Measurements from ENCODE around the gene SNTG2.

Gene SNTG2

DNA sequence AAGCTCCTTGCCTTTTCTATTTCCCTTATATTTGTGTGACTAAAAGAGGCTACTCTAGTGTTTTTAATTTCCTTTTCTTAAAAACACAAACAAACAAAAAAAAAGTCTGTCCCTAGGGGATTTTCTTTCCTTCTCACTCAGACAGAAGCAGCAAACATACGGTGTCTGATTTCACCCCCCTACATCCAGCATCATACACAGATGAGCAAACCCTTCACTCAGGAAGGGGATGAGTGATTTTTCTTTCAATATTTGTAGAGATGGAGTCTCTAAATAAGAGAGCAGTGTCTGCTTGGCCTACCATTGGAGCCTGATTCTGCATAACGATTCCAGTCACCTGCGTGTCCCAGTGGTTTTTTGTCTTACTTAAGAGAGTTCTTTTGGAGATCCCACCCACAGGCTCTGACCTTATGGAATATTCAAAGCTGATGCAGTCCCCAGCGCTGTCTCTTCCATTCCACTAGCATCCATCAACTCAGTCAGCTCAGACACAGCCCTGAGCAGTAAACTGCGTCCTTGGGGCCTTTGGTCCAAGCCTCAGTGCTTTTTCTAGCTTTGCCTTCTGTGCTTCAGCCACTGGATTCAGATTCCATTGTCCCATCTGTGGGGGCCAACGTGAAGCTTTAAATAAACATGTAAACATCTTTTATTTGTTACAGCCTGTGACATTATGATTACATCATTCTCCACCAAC lies 410.1 kb downstream of the SNTG2 start:
- no peak overlapping the region for H3K9ac ChIP-seq (ENCODE audit: low read depth in 1 of 2, low read length in 2 of 2)
- H3K36me3 ChIP-seq (ENCODE audit: control insufficient read depth in 2 of 2, insufficient read depth in 2 of 2, low read length in 2 of 2) = no peaks in the 10 kb centered on the region
- no peak overlapping the region for H3K4me3 ChIP-seq (ENCODE audit: low read length in 2 of 2)
- no peaks in the 10 kb centered on the region for H3K4me1 ChIP-seq (ENCODE audit: control insufficient read depth in 2 of 2, insufficient read depth in 2 of 2, low read length in 2 of 2)
- H3K27me3 ChIP-seq (ENCODE audit: control insufficient read depth in 2 of 2, insufficient read depth in 2 of 2, low read length in 2 of 2) = no peaks in the 10 kb centered on the region
- H3K27ac ChIP-seq (ENCODE audit: low read depth in 2 of 2, low read length in 2 of 2) = no peak overlapping the region
- H3K9me3 ChIP-seq (ENCODE audit: control insufficient read depth in 2 of 2, low read length in 2 of 2) = peaks cover 0 to 3% of the 10 kb centered on the region in 2 donors

DNA sequence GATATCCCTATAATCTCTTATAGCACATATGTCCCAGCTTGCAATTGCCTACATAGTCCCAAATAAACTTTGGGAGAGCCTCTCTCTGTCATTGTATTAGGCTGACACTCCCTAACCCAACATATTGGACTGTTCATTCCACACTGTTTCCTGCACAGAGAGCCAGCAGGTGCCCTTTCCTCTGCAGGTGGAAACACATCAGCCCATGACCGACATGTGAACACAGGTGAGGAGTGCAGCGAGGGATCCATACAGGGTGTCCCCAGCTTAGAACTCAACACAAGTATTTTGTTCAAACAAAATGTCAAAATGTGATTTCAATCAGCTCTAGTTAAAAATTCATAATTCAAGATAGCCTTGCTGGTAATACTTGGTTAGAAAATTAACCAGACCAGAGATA lies 412.7 kb downstream of the SNTG2 start:
- Histone ChIP-seq H3K27ac (ENCODE audit: low read depth in 2 of 2, low read length in 2 of 2) (no peak overlapping the region), H3K9ac (ENCODE audit: low read depth in 1 of 2, low read length in 2 of 2) (no peak overlapping the region), H3K4me1 (ENCODE audit: control insufficient read depth in 2 of 2, insufficient read depth in 2 of 2, low read length in 2 of 2) (no peaks in the 10 kb centered on the region), H3K36me3 (ENCODE audit: control insufficient read depth in 2 of 2, insufficient read depth in 2 of 2, low read length in 2 of 2) (no peaks in the 10 kb centered on the region), H3K27me3 (ENCODE audit: control insufficient read depth in 2 of 2, insufficient read depth in 2 of 2, low read length in 2 of 2) (no peaks in the 10 kb centered on the region), H3K4me3 (ENCODE audit: low read length in 2 of 2) (no peak overlapping the region), H3K9me3 (ENCODE audit: control insufficient read depth in 2 of 2, low read length in 2 of 2) (peaks cover 0 to 3% of the 10 kb centered on the region in 2 donors)

DNA sequence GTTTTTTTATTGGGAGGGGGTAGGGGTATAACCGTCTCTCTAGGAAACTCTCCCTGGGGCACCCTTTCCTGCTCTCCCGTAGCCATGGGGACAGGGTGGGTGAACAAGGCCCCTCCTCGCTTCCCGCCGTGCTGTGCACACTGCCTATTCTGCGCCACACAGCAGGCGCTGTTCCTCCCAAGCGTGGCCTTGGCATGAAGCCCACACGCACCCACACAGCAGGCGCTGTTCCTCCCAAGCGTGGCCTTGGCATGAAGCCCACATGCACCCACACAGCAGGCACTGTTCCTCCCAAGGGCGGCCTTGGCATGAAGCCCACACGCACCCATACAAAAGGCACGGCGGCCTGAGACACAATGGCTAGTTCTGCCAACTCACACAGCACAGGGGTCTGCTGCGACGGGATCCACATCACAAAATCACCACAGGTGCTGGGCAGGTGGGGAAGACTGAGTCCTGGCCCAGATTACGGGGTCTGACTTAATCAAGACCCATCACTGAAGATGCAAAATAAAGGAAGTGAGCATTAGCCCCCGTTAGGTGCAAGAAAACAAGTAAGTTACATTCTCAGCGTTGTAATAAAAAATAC lies 416.0 kb downstream of the SNTG2 start:
- no peak overlapping the region for H3K9ac ChIP-seq (ENCODE audit: low read depth in 1 of 2, low read length in 2 of 2)
- H3K4me1 ChIP-seq (ENCODE audit: control insufficient read depth in 2 of 2, insufficient read depth in 2 of 2, low read length in 2 of 2) = no peaks in the 10 kb centered on the region
- no peaks in the 10 kb centered on the region for H3K27me3 ChIP-seq (ENCODE audit: control insufficient read depth in 2 of 2, insufficient read depth in 2 of 2, low read length in 2 of 2)
- peaks cover 0 to 3% of the 10 kb centered on the region in 2 donors for H3K9me3 ChIP-seq (ENCODE audit: control insufficient read depth in 2 of 2, low read length in 2 of 2)
- no peaks in the 10 kb centered on the region for H3K36me3 ChIP-seq (ENCODE audit: control insufficient read depth in 2 of 2, insufficient read depth in 2 of 2, low read length in 2 of 2)
- no peak overlapping the region for H3K4me3 ChIP-seq (ENCODE audit: low read length in 2 of 2)
- no peak overlapping the region for H3K27ac ChIP-seq (ENCODE audit: low read depth in 2 of 2, low read length in 2 of 2)

- Histone ChIP-seq H3K4me1 (ENCODE audit: control insufficient read depth in 2 of 2, insufficient read depth in 2 of 2, low read length in 2 of 2) (no peaks in the 10 kb centered on the region), H3K4me3 (ENCODE audit: low read length in 2 of 2) (no peak overlapping the region), H3K9ac (ENCODE audit: low read depth in 1 of 2, low read length in 2 of 2) (no peak overlapping the region), H3K36me3 (ENCODE audit: control insufficient read depth in 2 of 2, insufficient read depth in 2 of 2, low read length in 2 of 2) (no peaks in the 10 kb centered on the region), H3K27ac (ENCODE audit: low read depth in 2 of 2, low read length in 2 of 2) (no peak overlapping the region), H3K27me3 (ENCODE audit: control insufficient read depth in 2 of 2, insufficient read depth in 2 of 2, low read length in 2 of 2) (no peaks in the 10 kb centered on the region), H3K9me3 (ENCODE audit: control insufficient read depth in 2 of 2, low read length in 2 of 2) (peaks cover 0 to 3% of the 10 kb centered on the region in 2 donors)
Observed at GRCh38 chr2:1367601-1368000, 417.0 kb downstream of the SNTG2 start.

DNA sequence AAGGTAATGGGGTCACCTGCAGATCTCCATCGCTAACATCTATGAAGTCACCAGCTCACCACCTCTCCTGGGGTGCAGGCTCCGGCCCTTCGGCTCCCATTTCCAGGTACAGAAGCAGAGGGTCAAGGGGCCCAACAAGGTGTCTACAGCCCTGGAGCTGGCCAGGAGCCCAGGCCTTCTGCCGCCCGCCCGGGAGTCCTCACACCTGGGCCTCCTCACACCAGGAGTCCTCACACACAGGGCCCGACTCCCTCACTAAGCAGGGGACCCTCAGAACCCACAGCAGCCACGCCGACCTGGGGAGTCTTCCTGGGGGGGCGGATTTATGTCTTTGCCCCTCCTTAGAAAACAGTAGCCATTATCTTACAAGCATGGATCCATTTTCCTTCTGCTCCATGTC lies 419.3 kb downstream of the SNTG2 start:
- no peak overlapping the region for H3K4me3 ChIP-seq (ENCODE audit: low read length in 2 of 2)
- H3K4me1 ChIP-seq (ENCODE audit: control insufficient read depth in 2 of 2, insufficient read depth in 2 of 2, low read length in 2 of 2) = no peaks in the 10 kb centered on the region
- no peaks in the 10 kb centered on the region for H3K27me3 ChIP-seq (ENCODE audit: control insufficient read depth in 2 of 2, insufficient read depth in 2 of 2, low read length in 2 of 2)
- H3K9me3 ChIP-seq (ENCODE audit: control insufficient read depth in 2 of 2, low read length in 2 of 2) = no peaks in the 10 kb centered on the region
- no peak overlapping the region for H3K27ac ChIP-seq (ENCODE audit: low read depth in 2 of 2, low read length in 2 of 2)
- H3K9ac ChIP-seq (ENCODE audit: low read depth in 1 of 2, low read length in 2 of 2) = no peak overlapping the region
- H3K36me3 ChIP-seq (ENCODE audit: control insufficient read depth in 2 of 2, insufficient read depth in 2 of 2, low read length in 2 of 2) = no peaks in the 10 kb centered on the region

GRCh38 chr2:1370461-1370860 lies 419.8 kb downstream of the SNTG2 start:
- Histone ChIP-seq H3K27ac (ENCODE audit: low read depth in 2 of 2, low read length in 2 of 2) (no peak overlapping the region), H3K4me3 (ENCODE audit: low read length in 2 of 2) (no peak overlapping the region), H3K27me3 (ENCODE audit: control insufficient read depth in 2 of 2, insufficient read depth in 2 of 2, low read length in 2 of 2) (no peaks in the 10 kb centered on the region), H3K4me1 (ENCODE audit: control insufficient read depth in 2 of 2, insufficient read depth in 2 of 2, low read length in 2 of 2) (no peaks in the 10 kb centered on the region), H3K9me3 (ENCODE audit: control insufficient read depth in 2 of 2, low read length in 2 of 2) (no peaks in the 10 kb centered on the region), H3K36me3 (ENCODE audit: control insufficient read depth in 2 of 2, insufficient read depth in 2 of 2, low read length in 2 of 2) (no peaks in the 10 kb centered on the region), H3K9ac (ENCODE audit: low read depth in 1 of 2, low read length in 2 of 2) (no peak overlapping the region)

GRCh38 chr2:1371082-1371481 lies 420.4 kb downstream of the SNTG2 start:
- no peaks in the 10 kb centered on the region for H3K9me3 ChIP-seq (ENCODE audit: control insufficient read depth in 2 of 2, low read length in 2 of 2)
- H3K27me3 ChIP-seq (ENCODE audit: control insufficient read depth in 2 of 2, insufficient read depth in 2 of 2, low read length in 2 of 2) = no peaks in the 10 kb centered on the region
- H3K4me3 ChIP-seq (ENCODE audit: low read length in 2 of 2) = no peak overlapping the region
- H3K4me1 ChIP-seq (ENCODE audit: control insufficient read depth in 2 of 2, insufficient read depth in 2 of 2, low read length in 2 of 2) = no peaks in the 10 kb centered on the region
- H3K36me3 ChIP-seq (ENCODE audit: control insufficient read depth in 2 of 2, insufficient read depth in 2 of 2, low read length in 2 of 2) = no peaks in the 10 kb centered on the region
- H3K27ac ChIP-seq (ENCODE audit: low read depth in 2 of 2, low read length in 2 of 2) = no peak overlapping the region
- no peak overlapping the region for H3K9ac ChIP-seq (ENCODE audit: low read depth in 1 of 2, low read length in 2 of 2)

DNA sequence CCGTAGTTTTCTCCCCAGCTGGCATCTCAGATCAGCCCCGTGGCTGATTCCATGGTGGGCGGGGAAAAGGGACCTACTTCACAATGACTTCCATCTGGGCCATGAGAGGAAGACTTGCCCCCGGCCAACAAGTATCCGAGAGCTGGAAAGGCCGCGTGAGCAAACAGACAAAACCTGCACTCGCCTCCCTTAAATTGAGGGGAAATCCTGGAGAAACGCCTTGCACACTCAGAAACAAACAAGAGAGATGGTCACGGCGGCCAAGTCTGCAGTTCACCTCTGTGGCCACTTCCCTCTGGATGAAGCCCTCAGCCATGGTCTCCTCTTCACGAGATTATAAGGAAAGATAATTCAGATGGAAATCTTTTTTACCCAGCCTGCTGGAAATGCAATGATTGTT lies 423.2 kb downstream of the SNTG2 start:
- Histone ChIP-seq H3K27ac (ENCODE audit: low read depth in 2 of 2, low read length in 2 of 2) (no peak overlapping the region), H3K36me3 (ENCODE audit: control insufficient read depth in 2 of 2, insufficient read depth in 2 of 2, low read length in 2 of 2) (no peaks in the 10 kb centered on the region), H3K27me3 (ENCODE audit: control insufficient read depth in 2 of 2, insufficient read depth in 2 of 2, low read length in 2 of 2) (no peaks in the 10 kb centered on the region), H3K4me1 (ENCODE audit: control insufficient read depth in 2 of 2, insufficient read depth in 2 of 2, low read length in 2 of 2) (no peaks in the 10 kb centered on the region), H3K4me3 (ENCODE audit: low read length in 2 of 2) (no peak overlapping the region), H3K9ac (ENCODE audit: low read depth in 1 of 2, low read length in 2 of 2) (no peak overlapping the region), H3K9me3 (ENCODE audit: control insufficient read depth in 2 of 2, low read length in 2 of 2) (no peaks in the 10 kb centered on the region)

DNA sequence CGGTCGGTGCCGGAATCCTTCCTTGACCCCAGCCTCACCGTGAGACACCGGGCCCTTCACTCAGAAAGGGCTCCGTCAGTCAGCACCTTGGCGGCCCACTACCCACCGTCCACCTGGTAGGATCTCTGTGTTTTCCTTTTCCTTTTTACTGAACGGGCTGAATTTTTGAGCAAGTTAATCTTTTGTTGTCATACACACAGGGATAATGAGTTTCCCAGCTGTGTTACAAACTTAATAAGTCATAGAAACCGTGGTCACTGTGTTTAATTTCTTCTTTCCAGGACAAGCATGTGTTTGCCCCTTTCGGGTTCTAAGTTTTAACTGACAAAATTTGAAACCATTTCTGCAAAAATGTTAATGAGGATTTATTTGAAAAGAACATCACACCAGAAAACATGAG lies 423.6 kb downstream of the SNTG2 start:
- H3K27me3 ChIP-seq (ENCODE audit: control insufficient read depth in 2 of 2, insufficient read depth in 2 of 2, low read length in 2 of 2) = no peaks in the 10 kb centered on the region
- no peaks in the 10 kb centered on the region for H3K4me1 ChIP-seq (ENCODE audit: control insufficient read depth in 2 of 2, insufficient read depth in 2 of 2, low read length in 2 of 2)
- no peak overlapping the region for H3K4me3 ChIP-seq (ENCODE audit: low read length in 2 of 2)
- no peaks in the 10 kb centered on the region for H3K9me3 ChIP-seq (ENCODE audit: control insufficient read depth in 2 of 2, low read length in 2 of 2)
- no peaks in the 10 kb centered on the region for H3K36me3 ChIP-seq (ENCODE audit: control insufficient read depth in 2 of 2, insufficient read depth in 2 of 2, low read length in 2 of 2)
- no peak overlapping the region for H3K9ac ChIP-seq (ENCODE audit: low read depth in 1 of 2, low read length in 2 of 2)
- H3K27ac ChIP-seq (ENCODE audit: low read depth in 2 of 2, low read length in 2 of 2) = no peak overlapping the region

- Histone ChIP-seq H3K4me3 (ENCODE audit: low read length in 2 of 2) (no peak overlapping the region), H3K27me3 (ENCODE audit: control insufficient read depth in 2 of 2, insufficient read depth in 2 of 2, low read length in 2 of 2) (no peaks in the 10 kb centered on the region), H3K36me3 (ENCODE audit: control insufficient read depth in 2 of 2, insufficient read depth in 2 of 2, low read length in 2 of 2) (no peaks in the 10 kb centered on the region), H3K9me3 (ENCODE audit: control insufficient read depth in 2 of 2, low read length in 2 of 2) (no peaks in the 10 kb centered on the region), H3K4me1 (ENCODE audit: control insufficient read depth in 2 of 2, insufficient read depth in 2 of 2, low read length in 2 of 2) (no peaks in the 10 kb centered on the region), H3K9ac (ENCODE audit: low read depth in 1 of 2, low read length in 2 of 2) (no peak overlapping the region), H3K27ac (ENCODE audit: low read depth in 2 of 2, low read length in 2 of 2) (no peak overlapping the region)
Observed at GRCh38 chr2:1375794-1376193, 425.1 kb downstream of the SNTG2 start.
